HG02852 (cell line): Measurements from ENCODE around the gene KRT13.

Experiments
- ATAC-seq: cut with Tn5 transposase; IDR thresholded peaks from one replicate; pipeline ENCODE4 v1.9.1; 2021; ENCODE audit warnings: mild to moderate bottlenecking, moderate library complexity; ENCODE audit not compliant: unreplicated experiment

The KRT13 gene

DNA sequence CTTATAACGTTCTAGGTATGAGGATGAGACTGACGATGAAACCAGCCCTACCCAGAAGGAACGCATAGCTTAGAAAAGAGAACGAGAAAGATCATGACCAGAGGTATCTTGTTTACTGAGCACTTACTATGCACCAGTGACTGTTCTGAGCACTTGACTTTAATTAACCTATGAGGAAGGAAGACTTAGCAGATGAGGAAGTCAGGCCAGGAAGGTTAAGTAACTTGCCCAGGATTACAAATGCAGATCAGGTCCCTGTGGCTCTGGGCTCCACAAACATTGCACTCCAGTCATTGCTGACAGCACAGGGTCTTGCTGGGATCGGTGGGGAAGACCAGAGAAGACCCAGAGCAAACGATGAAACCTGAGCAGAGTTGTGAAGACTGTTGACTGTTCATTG, 7.1 kb downstream of the KRT13 start:
- no peak for ATAC-seq

DNA sequence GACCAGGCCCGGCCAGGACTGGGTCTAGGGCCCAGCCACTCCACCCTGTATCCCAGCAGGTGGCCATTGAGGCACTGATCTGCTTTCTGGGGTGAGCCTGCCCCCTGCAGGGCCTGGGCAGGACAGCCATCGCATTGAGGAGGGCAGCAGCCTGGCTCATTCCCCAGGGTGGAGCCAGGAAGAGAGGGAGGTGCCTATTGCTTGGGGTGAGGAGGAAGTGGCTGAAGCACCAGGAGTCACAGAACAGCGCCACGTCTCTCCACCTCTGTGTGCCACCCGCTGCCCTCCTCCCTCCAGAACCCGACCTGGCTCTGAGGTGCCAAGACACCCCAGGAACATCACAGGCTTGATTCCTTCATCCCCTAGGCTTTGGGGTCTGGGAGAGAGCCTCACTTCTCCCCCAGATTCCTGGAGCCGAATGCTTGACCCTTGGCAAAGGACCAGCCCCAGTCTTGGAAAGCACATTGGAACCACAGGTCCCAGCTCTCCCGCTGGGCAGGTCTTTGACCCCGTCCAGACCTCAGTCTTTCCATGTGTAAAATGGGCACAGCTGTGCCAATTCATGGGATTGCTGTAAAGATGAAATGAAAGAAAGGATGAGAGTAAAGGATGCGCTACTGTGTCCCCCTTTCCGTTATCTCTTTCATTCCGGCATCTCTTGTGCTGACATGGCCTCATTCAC, 8.5 kb downstream of the KRT13 start:
- ATAC-seq, result no peak

DNA sequence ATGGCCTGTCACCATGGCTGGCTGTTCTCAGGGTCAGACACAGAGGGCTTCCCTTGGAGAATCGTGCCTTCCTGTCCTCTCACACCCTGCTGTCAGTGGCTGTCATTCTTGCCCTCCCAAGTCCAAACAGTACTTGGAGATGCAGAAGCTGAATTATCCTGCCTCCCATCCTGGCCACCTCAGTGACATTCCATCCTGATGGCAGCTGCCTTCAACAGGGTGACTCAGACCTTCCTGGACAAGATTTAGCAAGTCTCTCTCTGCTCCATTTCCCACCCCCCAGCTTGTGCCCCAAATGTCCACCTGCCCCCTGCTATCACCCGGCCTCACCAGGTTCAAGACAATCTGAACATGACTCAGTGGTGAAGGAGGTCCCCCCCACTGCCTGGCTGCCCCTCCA, 10.9 kb downstream of the KRT13 start:
- ATAC-seq, result no peak

GRCh38 chr17:41492771-41493170, 12.6 kb downstream of the KRT13 start:
- no peak for ATAC-seq

DNA sequence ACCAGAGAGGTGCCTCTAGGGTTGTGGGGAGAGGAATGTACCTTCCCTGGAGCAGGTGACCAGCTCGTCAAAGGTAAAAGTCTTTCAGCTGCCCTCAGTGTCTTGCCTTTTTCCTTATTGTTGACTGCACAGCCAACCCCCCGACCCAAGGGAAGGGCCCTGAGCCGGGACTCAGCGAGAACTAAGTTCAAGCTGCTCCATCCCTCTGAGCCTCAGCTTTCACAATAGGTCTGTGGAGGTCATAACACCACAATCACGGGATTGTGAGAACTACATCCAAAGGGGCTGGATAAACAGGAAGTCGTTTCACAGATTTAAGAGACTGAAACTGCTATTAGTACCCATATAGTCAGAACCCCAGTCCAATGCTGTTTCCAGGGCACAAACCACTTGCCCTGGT, 13.1 kb downstream of the KRT13 start:
- no peak for ATAC-seq

DNA sequence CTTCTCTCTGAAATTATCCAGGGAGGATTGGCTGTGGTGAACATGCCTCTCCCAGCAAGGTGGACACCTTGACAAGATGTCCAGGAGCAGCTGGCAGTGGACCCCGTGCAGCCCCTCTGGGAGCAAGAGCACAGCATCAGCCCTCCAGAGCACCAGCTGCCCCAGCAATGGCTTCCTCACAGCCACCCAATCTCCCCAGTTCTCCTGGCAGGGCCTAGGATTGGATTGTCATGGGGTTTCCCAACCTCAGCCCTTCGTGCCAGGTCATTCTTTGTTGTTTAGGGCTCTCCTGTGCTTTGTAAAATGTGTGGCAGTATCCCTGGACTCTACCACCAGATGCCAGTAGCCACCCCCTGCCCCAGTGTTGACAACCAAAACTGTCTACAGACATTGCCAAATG, 13.9 kb downstream of the KRT13 start:
- ATAC-seq, result no peak

GRCh38 chr17:41490000-41490990, 15.1 kb downstream of the KRT13 start:
- ATAC-seq, result no peak

DNA sequence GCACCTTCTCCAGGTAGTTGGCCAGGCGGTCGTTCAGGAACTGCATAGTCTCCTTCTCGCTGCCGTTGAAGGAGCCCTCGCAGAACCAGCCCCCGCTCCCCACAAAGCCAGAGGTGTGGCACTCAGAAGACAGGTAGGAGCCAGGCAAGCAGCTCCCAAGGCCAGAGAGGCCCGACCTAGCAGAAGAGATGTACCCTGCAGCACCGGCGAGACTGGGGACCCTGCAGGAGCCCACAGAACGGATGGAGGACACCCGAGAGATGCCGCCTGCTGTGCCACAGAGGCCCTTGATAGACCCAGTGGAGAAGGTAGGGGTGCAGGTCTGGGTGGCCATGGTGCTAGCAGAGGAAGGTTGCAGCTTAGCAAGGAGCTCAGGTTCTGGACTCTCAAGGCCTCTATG, 15.9 kb downstream of the KRT13 start, which contains the start of gene KRT36:
KRT36 (minus strand) TSS at position 380 of the 400 bp plus-strand sequence; CDS start at position 334, 46 bp downstream.
- no peak for ATAC-seq

- ATAC-seq, result no peak
Observed at GRCh38 chr17:41486809-41487530, 18.4 kb downstream of the KRT13 start.

DNA sequence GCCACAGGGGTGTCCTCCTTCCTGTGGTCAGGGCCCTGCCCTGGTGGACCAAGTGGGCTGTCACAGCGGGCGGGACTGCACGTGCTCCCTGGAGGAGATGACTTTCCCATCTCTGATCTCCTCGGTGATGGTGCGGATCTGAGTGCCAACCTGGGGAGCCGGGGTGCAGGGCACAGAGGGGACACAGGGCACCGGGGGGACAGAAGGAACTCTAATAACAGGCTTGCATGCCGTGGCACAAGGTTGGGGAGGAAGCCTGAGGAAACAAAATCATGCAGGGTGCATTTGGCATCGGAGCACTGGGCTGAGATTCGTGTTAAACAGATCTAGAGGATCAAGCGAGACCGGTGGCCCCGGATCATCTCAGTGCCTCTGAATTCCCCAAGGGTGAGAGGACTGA, 19.1 kb downstream of the KRT13 start:
- no peak for ATAC-seq

- ATAC-seq, result no peak
Observed at GRCh38 chr17:41484920-41485904, 20.2 kb downstream of the KRT13 start.

DNA sequence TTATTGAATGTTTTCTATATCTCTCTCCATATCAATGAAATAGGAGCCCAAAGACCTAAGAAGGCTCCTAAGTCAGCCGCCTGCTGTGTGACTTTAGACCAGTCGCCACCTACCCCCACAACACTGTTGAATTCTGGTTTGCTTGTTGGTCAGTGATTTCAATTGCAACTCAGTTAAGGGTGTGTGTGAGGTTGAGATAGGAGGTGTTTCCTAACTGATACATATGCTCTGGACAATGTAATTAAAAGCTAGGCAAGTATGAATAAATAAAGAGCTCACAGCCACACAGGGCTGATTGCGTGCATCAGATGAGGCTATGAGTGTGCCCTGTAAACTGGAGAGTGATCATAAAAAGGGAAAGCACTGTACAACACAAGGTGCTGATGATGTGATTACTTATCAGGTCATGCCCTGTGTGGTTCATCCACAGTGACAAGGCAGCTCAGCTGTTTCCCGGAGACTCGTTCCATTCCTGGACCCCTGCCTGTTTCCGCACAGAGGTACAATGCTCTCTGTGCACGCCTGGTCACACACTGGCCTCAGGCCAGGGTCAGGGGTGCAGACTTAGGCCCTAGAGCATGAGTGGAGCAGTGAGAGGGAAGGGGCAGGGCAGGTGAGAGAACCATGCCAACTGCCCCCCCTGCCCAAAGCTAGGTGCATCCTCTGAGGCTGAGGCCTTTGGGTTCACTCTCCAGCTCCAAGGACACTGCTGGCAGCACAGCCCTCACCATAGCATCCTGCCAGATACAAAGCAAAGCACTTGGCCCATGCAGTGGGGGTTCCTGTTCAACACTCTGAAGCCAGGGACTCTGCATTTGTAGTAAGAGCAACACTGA, 21.2 kb downstream of the KRT13 start:
- ATAC-seq, result no peak

- ATAC-seq, result no peak
Observed at GRCh38 chr17:41483531-41483930, 21.9 kb downstream of the KRT13 start.

- no peak for ATAC-seq
Observed at GRCh38 chr17:41481036-41481435, 24.4 kb downstream of the KRT13 start, which contains the start of gene KRT35. TSS of gene KRT35 (minus strand) at chr17:41481151. CDS start at chr17:41481097, 54 bp downstream.

- no peak for ATAC-seq
Observed at GRCh38 chr17:41480581-41480980, 24.8 kb downstream of the KRT13 start.

DNA sequence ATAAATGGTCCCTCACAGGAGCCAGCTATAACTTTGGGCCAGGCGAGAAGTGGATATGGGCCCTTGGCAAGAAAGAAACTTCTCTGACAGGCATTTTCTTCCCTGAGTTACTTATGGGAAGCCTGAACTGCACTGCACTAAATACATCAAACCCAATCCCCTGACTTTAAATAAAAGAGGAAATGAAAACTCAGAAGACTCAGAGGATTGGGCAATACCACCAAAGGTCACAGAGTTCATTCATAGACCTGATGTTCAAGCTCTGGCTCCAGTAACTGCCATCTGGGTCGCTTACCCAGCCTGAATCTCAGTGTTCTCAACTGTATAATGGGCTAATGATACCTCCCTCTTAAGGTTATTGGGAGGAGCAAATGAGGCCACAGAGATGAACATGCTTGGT, 25.3 kb downstream of the KRT13 start:
- ATAC-seq, result no peak

DNA sequence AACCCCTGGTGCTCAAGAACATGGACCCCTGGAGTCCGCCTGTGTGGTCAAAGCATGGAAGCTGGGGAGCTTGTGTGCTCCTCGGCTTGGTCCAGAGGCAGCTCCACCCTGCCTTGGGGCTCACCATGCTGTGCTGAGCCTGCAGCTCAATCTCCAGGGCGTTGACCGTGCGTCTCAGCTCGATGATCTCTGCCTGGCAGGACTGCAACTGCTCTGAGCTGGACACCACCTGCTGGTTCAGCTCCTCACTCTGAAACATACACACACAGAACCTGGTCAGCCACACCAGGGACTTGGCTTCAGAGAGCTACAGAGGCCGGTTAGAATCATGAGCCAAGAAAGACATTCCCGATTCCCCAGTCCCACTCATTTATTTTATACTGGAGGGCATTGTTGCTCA, 27.2 kb downstream of the KRT13 start:
- ATAC-seq, result no peak

DNA sequence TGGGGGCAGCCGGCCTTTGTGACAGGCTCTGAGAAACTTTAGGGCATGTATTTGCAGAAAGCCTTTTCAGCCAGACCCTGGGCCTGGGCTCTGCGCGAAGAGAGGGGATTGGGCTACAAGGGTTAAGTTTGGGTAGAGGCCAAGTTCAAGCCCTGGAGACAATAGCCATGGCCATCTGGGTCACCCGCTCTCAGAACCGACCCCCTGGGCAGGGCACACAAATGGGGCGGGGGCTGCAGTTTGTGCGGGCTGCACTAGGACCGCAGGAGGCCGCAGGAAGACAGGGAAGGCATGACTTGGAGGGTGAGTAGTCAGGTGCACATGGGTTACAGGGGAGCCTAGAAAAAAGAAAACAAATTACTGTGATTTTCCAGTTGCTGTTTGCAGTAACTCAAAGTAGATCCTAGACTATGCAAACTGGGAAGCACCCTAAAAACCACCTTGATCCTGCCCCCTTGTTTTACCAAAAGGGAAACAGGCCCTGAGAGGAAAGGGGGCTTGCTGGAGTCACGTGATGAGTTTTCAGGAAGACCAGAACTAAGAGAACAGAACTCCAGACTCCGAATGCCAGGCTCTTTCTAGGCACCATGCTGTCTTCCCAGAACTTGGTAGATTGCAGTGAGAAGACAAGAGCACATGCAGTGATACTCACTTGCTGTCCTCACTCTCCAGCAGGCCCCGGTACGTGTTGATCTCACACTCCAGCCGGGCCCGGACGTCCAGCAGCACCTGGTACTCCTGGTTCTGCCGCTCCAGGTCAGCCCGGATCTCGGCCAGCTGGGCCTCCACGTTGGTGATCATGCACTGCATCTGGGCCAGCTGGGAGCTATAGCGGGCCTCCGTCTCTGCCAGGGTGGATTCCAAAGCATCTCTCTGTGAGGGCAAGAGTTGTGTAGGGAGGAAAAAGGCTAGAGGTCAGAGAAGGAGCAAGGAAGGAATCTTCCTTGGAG, 28.3 kb downstream of the KRT13 start:
- no peak for ATAC-seq
